Measurements from ENCODE around the gene CTDSPL. TPM values are rescaled to one million over a fixed set of nuclear protein-coding genes. Genes with fewer than 3 reads are reported as not detected.
"Not testable (repeated sequence)": the region's sequence is repeated elsewhere in the genome, so short reads cannot be mapped to it uniquely, and the experiment has no call there.

Gene CTDSPL
- total RNA-seq, 2 experiments from 2014 or later, result 1.3 to 2.1 TPM

DNA sequence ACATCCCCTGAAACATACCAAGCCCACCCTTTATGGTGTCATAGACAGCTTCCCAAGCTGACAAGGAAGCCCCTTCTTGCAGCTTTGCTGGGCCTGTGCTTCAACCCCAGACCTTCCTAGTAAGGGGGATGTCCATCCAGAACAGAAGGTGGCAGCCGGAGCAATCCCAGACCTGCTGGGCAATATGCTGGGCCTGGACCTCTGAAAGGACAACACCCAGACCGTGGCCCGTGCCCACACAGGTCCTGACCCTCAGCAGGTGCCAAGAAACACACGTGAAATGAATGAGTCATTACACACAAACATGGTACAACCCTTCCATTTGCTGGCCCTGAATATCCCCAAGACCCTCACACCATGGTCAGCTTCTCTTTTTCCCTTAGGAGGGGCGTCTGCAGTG is 109.1 kb downstream of the CTDSPL start:
- DNase-seq, result no peak
- Mint-ChIP-seq H3K27ac (no peak overlapping the region), H3K9me3 (no peaks in the 10 kb centered on the region), H3K27me3 (peaks cover 2% of the 10 kb centered on the region), H3K4me1 (peaks cover 4% of the 10 kb centered on the region), H3K36me3 (no peaks in the 10 kb centered on the region), H3K4me3 (no peak overlapping the region)
- POLR2A ChIA-PET, result interaction anchor here (1.2 kb wide), 1 partner anchor 30 kb away, joined by 3 read pairs; no protein-coding TSS in a partner anchor
- no peak for ATAC-seq (ENCODE audit: low read depth)

DNA sequence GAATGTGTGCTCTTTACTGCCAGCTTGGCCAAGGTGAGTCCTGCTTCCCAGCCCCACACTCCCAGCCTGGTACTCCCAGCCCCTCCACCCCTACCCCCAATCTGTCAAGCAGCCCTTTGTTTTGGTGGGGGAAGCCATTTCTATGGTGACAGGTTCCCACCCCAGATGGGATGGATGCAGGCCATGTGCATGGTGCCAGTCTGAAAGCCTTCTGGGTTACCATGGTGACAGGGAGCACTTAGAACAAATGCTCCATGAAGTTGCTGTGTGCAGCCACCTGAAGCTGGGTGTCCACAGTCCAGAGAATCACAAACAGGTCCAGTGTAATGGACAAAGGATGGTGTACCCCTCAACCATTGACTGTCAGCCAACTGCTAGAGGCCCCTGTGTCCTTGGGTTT is 109.8 kb downstream of the CTDSPL start:
- Mint-ChIP-seq H3K4me3 (no peak overlapping the region), H3K36me3 (no peaks in the 10 kb centered on the region), H3K9me3 (no peaks in the 10 kb centered on the region), H3K27me3 (peaks cover 2% of the 10 kb centered on the region), H3K4me1 (peaks cover 4% of the 10 kb centered on the region), H3K27ac (no peak overlapping the region)
- no peak for ATAC-seq (ENCODE audit: low read depth)
- POLR2A ChIA-PET, result no interaction called here
- DNase-seq, result no peak

DNA sequence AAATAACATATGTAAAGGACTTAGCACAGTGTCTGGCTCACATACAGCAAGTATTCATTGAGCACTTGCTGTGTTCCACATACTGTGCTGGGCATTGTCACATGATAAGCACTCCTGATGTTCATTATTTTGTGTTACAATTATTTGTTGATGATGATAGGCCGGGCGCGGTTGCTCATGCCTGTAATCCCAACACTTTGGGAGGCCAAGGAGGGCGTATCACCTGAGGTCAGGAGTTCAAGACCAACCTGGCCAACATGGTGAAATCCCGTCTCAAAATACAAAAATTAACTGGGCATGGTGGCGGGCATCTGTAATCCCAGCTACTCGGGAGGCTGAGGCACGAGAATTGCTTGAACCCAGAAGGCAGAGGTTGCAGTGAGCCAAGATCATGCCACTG is 110.4 kb downstream of the CTDSPL start:
- not testable (repeated sequence) for H3K27me3 Mint-ChIP-seq; H3K27ac Mint-ChIP-seq; DNase-seq; H3K9me3 Mint-ChIP-seq; H3K4me3 Mint-ChIP-seq; H3K36me3 Mint-ChIP-seq; H3K4me1 Mint-ChIP-seq; ATAC-seq (ENCODE audit: low read depth)
- POLR2A ChIA-PET, result interaction anchor here (0.6 kb wide), 1 partner anchor 214 kb away, joined by 9 read pairs; no protein-coding TSS in a partner anchor

DNA sequence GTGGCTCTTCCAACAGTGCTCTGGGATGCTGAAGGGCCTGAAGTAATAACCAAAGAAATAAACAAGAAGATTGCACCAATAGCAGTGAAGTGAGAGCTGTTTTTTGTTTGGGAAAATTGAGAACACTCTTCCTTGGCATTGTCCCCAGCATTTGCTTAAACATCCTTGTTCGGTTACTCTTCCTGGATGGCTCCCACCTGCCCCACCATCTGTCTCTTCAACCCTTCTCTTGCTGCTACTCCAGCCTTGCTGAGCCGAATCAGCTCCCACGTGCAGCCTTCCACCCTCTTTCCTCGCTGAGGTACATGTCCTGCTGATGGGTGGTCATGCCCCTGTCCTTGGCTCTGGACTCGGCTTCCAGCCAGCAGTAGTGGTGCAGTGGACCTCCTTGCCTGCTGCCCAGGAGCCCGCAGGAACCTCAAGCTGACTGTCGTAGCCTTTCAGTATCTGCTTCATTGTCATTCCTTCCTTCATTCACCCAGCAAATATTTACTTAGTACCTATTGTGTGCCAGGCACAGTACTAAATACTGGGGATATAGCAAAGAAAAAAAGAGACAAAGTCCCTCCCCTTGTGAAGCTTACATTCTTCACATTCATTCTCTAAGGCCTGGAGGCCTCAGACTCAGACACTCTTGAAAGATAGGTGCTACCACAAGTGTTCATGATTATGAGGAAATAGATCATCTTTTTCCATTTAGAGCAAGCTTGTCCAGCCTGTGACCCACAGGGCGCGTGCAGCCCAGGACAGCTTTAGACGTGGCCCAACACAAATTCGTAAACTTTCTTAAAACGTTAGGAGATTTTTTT is 111.8 kb downstream of the CTDSPL start:
- H3K9me3 Mint-ChIP-seq, result no peaks in the 10 kb centered on the region
- H3K4me3 Mint-ChIP-seq, result no peak overlapping the region
- no peaks in the 10 kb centered on the region for H3K36me3 Mint-ChIP-seq
- H3K27ac Mint-ChIP-seq, result no peak overlapping the region
- H3K27me3 Mint-ChIP-seq, result no peaks in the 10 kb centered on the region
- POLR2A ChIA-PET, result interaction anchor here (1.5 kb wide), 1 partner anchor 23 kb away, joined by 4 read pairs; no protein-coding TSS in a partner anchor
- DNase-seq, result no peak
- no peak for ATAC-seq (ENCODE audit: low read depth)
- H3K4me1 Mint-ChIP-seq, result peaks cover 4% of the 10 kb centered on the region

DNA sequence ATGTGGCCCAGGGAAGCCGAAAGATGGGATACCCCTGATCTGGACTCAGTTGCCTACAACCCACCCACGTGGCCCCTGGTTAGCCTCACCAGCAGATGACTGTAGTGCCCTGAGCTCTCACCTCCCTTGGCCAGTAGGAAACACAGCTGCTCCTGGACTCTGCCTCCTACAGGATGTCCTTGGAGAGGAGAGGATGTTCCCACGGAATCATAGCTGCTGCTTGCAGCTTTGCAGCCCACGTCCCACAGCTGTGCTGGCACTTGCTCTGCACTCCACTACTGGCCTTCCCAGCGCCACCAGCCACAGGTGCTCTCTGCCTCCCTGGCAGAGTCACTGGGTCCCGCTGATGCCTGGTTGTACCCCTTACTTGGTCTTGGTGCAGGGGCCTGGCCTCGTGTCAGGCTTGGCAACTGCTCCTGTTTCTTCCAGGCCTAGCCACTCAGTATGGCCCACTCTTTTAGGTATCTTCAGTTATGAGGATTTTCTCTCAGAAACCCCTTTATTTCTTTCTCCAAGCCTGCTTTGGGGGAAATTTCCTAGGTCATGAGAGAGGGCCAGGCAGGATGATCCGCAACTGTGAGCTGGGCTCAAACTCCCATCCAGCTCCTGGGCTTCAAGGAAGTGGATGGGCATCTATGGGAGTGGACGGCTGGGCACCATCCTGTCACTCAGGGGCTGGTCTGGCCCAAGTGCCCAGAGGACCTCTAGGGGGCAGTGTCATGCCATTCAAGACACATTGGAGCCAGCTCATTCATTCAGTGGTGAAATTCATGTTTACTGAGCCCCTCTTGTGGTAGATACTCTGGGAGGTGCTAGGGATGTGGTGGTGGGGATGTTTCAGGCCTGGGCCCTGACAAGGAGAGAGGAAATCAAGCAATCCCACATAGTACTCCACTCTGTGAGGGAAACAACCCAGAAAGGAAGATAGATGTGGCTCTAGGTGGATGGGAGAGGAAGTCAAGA is 112.7 kb downstream of the CTDSPL start:
- Mint-ChIP-seq H3K27ac (no peak overlapping the region), H3K4me3 (no peak overlapping the region), H3K9me3 (no peaks in the 10 kb centered on the region), H3K27me3 (no peaks in the 10 kb centered on the region), H3K36me3 (no peaks in the 10 kb centered on the region), H3K4me1 (peaks cover 4% of the 10 kb centered on the region)
- ATAC-seq (ENCODE audit: low read depth) (peak; percentile 95), DNase-seq (peak; percentile 65)
- POLR2A ChIA-PET, result interaction anchor here (0.7 to 1.5 kb wide), 3 partner anchors 19 to 22 kb away, joined by 3 to 4 read pairs (median 3); no protein-coding TSS in a partner anchor

DNA sequence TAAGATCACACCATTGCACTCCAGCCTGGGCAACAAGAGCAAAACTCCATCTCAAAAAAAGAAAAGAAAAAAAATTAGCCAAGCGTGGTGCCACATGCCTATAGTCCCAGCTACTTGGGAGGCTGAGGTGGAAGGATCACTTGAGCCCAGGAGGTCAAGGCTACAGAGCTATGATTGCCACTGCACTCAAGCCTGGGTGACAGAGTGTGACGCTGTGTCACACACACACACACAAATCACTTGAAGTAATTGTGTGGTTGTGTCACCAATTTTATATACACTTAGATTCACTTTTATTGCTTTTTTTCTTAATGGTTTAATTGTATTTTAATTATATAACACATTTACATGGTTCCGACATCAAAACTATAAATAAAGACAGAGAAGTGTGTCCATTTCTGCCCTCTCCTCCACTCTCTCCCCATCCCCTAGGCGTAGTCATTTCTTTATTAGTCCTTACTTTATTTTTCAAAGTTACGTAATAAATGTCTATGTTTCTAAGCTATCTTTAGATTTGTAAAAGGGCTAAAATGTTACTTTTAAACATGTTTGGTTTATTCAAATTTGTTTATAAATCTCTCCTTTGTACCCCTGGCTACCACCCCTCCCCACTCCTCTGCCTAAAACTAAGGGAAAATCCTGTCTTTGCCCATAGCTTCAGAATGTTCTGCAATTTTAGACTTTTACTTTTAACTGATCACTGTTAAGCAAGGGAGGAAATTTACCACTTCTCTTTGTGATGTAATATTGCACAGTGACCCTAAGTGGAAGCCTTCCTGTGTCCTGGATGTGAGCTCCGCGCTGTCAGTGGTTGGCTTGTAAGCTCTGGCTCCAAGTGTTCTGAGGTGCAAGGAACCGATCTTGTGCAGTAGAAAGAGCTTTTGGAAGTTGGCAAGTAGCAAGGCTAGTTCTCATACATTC is 118.1 kb downstream of the CTDSPL start:
- no peaks in the 10 kb centered on the region for H3K9me3 Mint-ChIP-seq
- H3K36me3 Mint-ChIP-seq, result no peaks in the 10 kb centered on the region
- no peaks in the 10 kb centered on the region for H3K27me3 Mint-ChIP-seq
- no peak overlapping the region for H3K27ac Mint-ChIP-seq
- no peak overlapping the region for H3K4me3 Mint-ChIP-seq
- H3K4me1 Mint-ChIP-seq, result peaks cover 3% of the 10 kb centered on the region
- POLR2A ChIA-PET, result no interaction called here
- DNase-seq (no peak), ATAC-seq (ENCODE audit: low read depth) (no peak)

DNA sequence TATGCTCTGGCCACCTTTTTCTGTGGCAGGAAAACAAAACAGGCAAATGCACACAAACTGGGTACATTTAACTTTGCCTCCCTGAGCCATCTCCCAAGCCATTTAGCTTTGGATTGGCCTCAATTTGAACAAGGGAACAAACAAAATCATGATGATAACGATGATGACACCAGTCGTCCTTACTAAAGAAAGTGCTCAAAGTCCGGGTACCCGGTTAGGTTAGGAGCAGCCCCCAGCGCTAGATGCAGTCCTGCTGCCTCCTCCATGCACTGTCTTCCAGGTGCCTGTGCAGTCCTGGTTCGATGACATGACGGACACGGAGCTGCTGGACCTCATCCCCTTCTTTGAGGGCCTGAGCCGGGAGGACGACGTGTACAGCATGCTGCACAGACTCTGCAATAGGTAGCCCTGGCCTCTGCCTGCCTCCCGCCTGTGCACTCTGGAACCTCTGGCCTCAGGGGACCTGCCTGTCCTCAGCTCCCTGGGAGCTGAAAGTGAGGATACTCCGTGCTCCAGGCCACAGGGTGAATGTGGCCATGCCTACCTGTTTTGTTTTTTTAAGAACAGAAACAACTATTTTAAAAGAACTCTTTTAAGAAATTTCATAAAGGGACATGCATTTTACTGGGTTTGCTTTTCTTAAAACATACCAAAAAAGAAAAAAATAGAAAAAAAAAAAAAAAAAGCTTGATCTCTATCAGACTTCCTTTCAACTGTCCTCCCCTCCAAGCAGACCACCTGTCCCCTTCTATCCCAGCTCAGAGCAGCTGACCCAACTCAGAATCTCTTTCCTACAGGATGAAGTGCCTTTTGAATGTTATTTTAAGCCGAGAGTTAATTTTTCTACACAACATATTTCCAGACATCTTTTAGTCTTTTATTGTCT is 119.0 kb downstream of the CTDSPL start:
- H3K27me3 Mint-ChIP-seq, result no peaks in the 10 kb centered on the region
- no peaks in the 10 kb centered on the region for H3K4me1 Mint-ChIP-seq
- H3K4me3 Mint-ChIP-seq, result no peak overlapping the region
- H3K9me3 Mint-ChIP-seq, result no peaks in the 10 kb centered on the region
- DNase-seq, result no peak
- POLR2A ChIA-PET, result no interaction called here
- ATAC-seq (ENCODE audit: low read depth), result no peak
- H3K27ac Mint-ChIP-seq, result no peak overlapping the region
- H3K36me3 Mint-ChIP-seq, result no peaks in the 10 kb centered on the region

DNA sequence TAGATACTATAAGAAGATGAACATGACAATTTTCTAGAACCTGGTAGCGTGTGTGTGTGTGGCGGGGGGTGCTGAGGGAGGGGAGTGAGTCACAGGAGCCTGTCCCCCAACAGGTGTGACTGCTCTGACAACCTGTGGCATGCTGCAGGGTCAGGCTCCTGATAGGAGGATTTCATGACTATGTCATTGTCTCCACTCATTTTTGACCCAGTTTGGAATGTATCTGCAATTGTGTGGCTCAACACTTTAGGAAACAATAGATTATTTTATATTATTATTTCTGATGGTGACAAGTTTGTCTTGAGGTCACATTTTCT is 119.6 kb downstream of the CTDSPL start:
- ATAC-seq (ENCODE audit: low read depth) (no peak), DNase-seq (no peak)
- Mint-ChIP-seq H3K4me3 (no peak overlapping the region), H3K27ac (no peak overlapping the region), H3K36me3 (no peaks in the 10 kb centered on the region), H3K27me3 (no peaks in the 10 kb centered on the region), H3K4me1 (no peaks in the 10 kb centered on the region), H3K9me3 (no peaks in the 10 kb centered on the region)
- POLR2A ChIA-PET, result no interaction called here

DNA sequence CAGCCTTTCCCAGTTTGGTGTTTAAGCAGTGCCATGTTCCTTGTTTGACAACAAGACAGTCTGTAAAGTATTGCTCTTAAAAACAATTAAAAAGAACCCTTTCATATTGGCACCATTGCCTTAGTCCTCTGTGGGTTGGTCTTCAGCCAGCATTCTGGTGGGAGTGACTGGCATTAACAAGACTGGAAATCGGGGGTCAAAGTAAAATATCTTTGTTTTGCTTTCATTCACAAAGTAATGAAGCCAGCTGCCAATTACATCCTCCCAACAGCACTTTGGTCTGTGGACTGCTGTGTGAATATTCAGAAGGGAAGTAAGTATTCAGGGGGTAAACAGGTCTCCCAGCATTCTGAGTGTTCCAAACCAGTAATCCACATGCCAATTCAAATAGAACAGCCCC is 120.7 kb downstream of the CTDSPL start:
- H3K4me1 Mint-ChIP-seq, result no peaks in the 10 kb centered on the region
- DNase-seq (no peak), ATAC-seq (ENCODE audit: low read depth) (no peak)
- no peaks in the 10 kb centered on the region for H3K27me3 Mint-ChIP-seq
- no peak overlapping the region for H3K27ac Mint-ChIP-seq
- H3K36me3 Mint-ChIP-seq, result no peaks in the 10 kb centered on the region
- no peak overlapping the region for H3K4me3 Mint-ChIP-seq
- H3K9me3 Mint-ChIP-seq, result no peaks in the 10 kb centered on the region
- POLR2A ChIA-PET, result no interaction called here

DNA sequence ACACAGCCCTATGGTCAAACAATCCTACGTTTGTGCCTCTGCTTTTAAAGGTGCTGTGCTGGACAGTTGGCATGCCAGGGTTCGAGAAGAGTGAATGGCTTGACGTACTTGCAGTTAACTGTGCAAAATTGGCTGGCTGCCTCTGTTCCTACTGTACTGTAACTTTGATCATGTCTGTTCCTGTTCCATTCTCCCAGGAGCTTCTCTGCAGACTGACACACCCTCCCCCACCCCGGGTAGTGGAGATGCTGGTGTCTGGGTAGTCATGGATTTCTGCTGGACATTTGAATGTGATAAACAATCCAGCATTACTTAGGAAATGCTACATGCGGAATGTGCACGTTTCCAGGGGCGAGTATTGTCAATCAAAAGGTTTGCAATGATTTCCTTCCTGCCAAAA is 122.4 kb downstream of the CTDSPL start:
- Mint-ChIP-seq H3K36me3 (no peaks in the 10 kb centered on the region), H3K4me1 (no peaks in the 10 kb centered on the region), H3K9me3 (no peaks in the 10 kb centered on the region), H3K4me3 (no peak overlapping the region), H3K27me3 (no peaks in the 10 kb centered on the region), H3K27ac (no peak overlapping the region)
- POLR2A ChIA-PET, result no interaction called here
- ATAC-seq (ENCODE audit: low read depth) (no peak), DNase-seq (no peak)

DNA sequence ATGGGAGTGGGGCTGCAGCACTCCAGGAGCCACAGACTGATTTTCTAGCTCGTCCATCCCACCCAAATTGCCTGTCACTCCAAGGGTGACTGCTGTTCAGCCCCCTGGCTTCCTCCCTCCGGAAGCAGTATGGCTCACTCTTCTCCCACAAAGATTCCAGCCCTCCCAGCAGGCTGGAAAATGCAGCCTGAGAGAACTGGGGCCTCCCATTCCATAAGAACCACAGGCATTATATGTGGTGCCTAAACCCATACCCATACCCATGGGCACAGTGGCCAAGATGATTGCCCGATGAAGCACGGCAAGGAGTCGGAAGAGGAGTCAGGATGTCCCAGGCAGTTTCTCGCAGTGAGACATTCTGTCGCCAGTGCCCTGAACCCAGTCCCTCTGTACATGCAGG is 122.9 kb downstream of the CTDSPL start:
- Mint-ChIP-seq H3K27ac (peak overlapping the region; percentile 39), H3K4me1 (no peaks in the 10 kb centered on the region), H3K27me3 (no peaks in the 10 kb centered on the region), H3K9me3 (no peaks in the 10 kb centered on the region), H3K36me3 (no peaks in the 10 kb centered on the region), H3K4me3 (no peak overlapping the region)
- no peak for DNase-seq
- no peak for ATAC-seq (ENCODE audit: low read depth)
- POLR2A ChIA-PET, result no interaction called here

DNA sequence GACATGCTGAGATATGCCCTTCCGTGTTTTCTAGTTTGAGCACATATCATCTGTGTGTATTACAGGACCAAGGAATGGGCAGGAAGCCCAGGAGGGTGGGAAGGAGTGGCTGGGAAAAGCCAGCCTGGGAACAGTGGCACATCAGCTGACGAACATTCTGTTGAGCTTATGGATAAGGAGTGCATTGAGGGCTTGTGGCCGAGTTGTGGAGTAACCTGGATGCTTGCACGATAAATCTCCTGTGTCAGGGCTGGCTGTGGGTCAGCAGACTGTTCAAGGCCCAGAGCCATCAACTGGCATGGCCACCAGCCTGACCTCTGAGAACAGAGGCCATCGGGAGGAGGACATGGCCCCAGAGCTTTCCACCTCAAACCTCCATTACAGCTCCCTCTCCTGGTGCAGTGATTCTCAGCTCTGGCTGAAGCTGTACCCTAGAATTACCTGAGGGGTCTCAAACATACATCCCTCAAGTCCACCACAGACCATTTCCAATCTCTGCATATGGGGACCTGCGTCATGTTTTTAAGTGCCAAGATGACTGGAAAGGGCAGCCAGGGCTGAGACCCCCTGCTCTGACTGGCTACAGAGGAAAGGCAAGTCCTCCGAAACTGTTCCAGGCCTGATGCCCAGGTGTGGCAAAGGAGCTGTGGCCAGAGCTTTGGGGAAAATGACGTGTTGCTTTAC is 124.1 kb downstream of the CTDSPL start:
- ATAC-seq (ENCODE audit: low read depth) (no peak), DNase-seq (no peak)
- Mint-ChIP-seq H3K9me3 (no peaks in the 10 kb centered on the region), H3K27me3 (no peaks in the 10 kb centered on the region), H3K4me1 (no peaks in the 10 kb centered on the region), H3K4me3 (no peak overlapping the region), H3K36me3 (no peaks in the 10 kb centered on the region), H3K27ac (no peak overlapping the region)
- POLR2A ChIA-PET, result no interaction called here
